NCI-H2171 (cell line): ENCODE results near the gene PRTFDC1.

Experiments used
- DNase-seq: peaks from one replicate; lab custom pipeline; 2025; lab: John Stamatoyannopoulos, UW

The PRTFDC1 gene

GRCh38 chr10:24872049-24872789 lies 80.2 kb downstream of the PRTFDC1 start:
- DNase-seq, result no peak

GRCh38 chr10:24871011-24871935 lies 81.1 kb downstream of the PRTFDC1 start:
- no peak for DNase-seq

- DNase-seq, result no peak
These were observed 82.9 kb downstream of the PRTFDC1 start for GRCh38 chr10:24869354-24870015.

- DNase-seq, result no peak
These were observed 85.5 kb downstream of the PRTFDC1 start for GRCh38 chr10:24866604-24867583.

- no peak for DNase-seq
These were observed 86.6 kb downstream of the PRTFDC1 start for GRCh38 chr10:24865783-24866182.

- DNase-seq, result no peak
These were observed 89.8 kb downstream of the PRTFDC1 start for GRCh38 chr10:24862589-24862988.

GRCh38 chr10:24858288-24859270 lies 93.8 kb downstream of the PRTFDC1 start:
- peak; percentile 80 for DNase-seq

- DNase-seq, result no peak
These were observed 95.2 kb downstream of the PRTFDC1 start for GRCh38 chr10:24857031-24857725.

- no peak for DNase-seq
These were observed 98.2 kb downstream of the PRTFDC1 start for GRCh38 chr10:24854256-24854655.

GRCh38 chr10:24853661-24854060 lies 98.7 kb downstream of the PRTFDC1 start:
- DNase-seq, result no peak

- no peak for DNase-seq
These were observed 100.8 kb downstream of the PRTFDC1 start for GRCh38 chr10:24851629-24852028.

- no peak for DNase-seq
These were observed 101.6 kb downstream of the PRTFDC1 start for GRCh38 chr10:24850727-24851296.

GRCh38 chr10:24849501-24850299 lies 102.7 kb downstream of the PRTFDC1 start:
- DNase-seq, result no peak

- no peak for DNase-seq
These were observed 103.4 kb downstream of the PRTFDC1 start for GRCh38 chr10:24849051-24849450.

GRCh38 chr10:24848195-24848594 lies 104.2 kb downstream of the PRTFDC1 start:
- DNase-seq, result no peak

- no peak for DNase-seq
These were observed 105.0 kb downstream of the PRTFDC1 start for GRCh38 chr10:24847112-24848070.

- no peak for DNase-seq
These were observed 107.7 kb downstream of the PRTFDC1 start for GRCh38 chr10:24844742-24845141.
